GM10248 (cell line): Measurements from ENCODE around the gene PRDM1.

Experiments used
- CTCF ChIA-PET: fragments of 300-600 bp; sonication (Branson Sonifier 250); formaldehyde crosslinking; extraction: SDS; loops from one replicate; lab custom pipeline; 2021; ENCODE audit warnings: antibody characterized with exemption; lab: Yijun Ruan, JAX
- POLR2A ChIA-PET: fragments of 350-650 bp; sonication (Branson Sonifier 250); formaldehyde crosslinking; extraction: SDS; loops from one replicate; lab custom pipeline; 2020; ENCODE audit warnings: antibody characterized with exemption; lab: Yijun Ruan, JAX
- DNase-seq: peaks from one replicate; pipeline ENCODE4 v3.0.0; 2012; ENCODE audit errors: extremely low spot score
- TF ChIP-seq, protein P1 (sequence below): IDR thresholded peaks from 2 replicates; pipeline ENCODE4 v1.5.1; 2012; ENCODE audit warnings: mild to moderate bottlenecking, low read depth; ENCODE audit errors: extremely low read depth, missing control alignments, control extremely low read depth

Gene PRDM1

DNA sequence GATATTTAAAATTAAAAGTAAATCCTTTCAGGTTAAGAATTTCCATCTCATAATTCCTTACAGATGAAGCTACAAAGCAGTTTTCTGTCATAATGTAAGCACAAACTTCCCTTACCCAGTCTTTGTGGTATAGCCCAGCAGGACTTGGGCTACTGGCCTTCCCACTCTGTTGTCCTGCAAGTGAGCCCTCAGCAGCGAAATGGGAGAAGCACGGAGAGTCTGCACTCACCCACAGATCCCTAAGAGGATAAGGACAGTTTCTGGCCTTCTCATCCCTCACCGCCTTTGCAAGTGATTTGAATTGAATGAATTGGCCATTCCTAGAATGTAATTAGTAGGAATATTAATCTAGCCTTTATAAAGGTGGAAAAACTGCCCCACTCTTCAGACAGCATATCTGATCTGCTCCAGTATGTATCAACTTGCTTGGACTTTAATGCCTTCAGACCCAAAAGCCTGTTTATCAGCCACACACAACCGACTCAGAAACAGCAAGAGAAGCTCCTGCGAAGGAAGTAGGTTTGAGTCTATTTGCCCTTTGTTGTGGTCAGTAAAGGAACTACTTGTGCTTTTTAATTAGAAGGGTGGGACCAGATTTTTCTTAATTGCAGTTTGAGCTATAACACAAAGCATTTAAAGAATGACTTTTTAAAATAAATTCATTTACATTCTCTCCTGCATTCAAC lies 29.9 kb upstream of the PRDM1 start:
- TF ChIP-seq, protein P1, sequence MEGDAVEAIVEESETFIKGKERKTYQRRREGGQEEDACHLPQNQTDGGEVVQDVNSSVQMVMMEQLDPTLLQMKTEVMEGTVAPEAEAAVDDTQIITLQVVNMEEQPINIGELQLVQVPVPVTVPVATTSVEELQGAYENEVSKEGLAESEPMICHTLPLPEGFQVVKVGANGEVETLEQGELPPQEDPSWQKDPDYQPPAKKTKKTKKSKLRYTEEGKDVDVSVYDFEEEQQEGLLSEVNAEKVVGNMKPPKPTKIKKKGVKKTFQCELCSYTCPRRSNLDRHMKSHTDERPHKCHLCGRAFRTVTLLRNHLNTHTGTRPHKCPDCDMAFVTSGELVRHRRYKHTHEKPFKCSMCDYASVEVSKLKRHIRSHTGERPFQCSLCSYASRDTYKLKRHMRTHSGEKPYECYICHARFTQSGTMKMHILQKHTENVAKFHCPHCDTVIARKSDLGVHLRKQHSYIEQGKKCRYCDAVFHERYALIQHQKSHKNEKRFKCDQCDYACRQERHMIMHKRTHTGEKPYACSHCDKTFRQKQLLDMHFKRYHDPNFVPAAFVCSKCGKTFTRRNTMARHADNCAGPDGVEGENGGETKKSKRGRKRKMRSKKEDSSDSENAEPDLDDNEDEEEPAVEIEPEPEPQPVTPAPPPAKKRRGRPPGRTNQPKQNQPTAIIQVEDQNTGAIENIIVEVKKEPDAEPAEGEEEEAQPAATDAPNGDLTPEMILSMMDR, result no peak
- ChIA-PET POLR2A (no interaction called here), CTCF (interaction anchor here (0.7 to 1.4 kb wide), 4 partner anchors 9 to 41 kb away, joined by 3 to 4 read pairs (median 3); no protein-coding TSS in a partner anchor)
- DNase-seq, result no peak

DNA sequence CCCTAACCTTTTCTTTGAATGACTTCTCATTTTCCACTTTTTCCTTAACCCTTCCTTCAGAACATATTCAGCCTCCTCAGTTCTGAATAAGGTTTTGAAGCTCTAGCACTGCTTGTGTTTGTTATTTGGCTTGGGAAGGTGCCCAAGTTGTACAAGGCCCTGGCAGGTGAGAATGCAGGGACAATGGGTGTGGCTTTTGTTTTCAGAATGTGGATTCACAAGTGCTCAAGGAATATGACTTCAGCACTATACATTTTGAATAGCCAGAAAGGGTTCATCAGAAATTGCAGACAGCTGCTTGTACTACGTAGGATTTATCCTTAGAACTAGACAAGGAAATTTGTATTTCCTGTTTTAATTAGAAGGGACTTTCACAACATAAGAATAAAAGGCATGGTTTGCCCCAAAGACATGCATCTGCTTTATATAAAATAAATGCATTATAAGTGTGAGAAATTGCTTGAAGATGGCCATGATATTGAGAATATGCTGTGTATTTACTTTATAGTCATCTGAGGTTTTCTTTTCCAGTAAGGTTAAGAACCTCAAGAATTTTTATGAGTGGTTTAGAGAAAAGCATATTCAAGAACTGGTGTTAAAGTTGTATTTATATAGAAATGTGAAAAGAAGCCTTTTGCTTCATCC lies 29.3 kb upstream of the PRDM1 start:
- ChIA-PET POLR2A (no interaction called here), CTCF (interaction anchor here (1.1 to 1.4 kb wide), 2 partner anchors 9 to 27 kb away, joined by 3 to 4 read pairs; no protein-coding TSS in a partner anchor)
- DNase-seq, result no peak
- TF ChIP-seq, protein P1, result no peak

DNA sequence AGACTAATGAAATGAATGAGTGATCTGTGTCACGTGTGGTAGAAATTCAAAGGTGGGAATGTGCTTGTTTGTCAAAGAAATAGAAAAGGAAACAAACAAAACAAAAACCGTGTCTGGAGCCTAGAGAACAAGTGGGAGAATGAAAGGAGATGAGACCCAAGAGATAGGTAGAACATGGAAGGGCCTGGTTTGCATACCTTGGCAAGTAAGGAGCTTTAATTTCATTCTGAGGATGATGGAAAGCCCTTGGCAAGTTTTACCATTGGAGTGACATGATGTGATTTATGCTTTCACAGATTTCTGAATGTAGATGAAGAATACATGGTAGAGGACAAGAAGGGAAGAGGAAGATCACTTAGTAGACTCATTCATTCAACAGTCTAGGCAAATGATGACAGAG lies 26.8 kb upstream of the PRDM1 start:
- ChIA-PET POLR2A (no interaction called here), CTCF (interaction anchor here (0.9 kb wide), 1 partner anchor 16 kb away, joined by 3 read pairs; no protein-coding TSS in a partner anchor)
- DNase-seq, result no peak
- TF ChIP-seq, protein P1, result no peak

DNA sequence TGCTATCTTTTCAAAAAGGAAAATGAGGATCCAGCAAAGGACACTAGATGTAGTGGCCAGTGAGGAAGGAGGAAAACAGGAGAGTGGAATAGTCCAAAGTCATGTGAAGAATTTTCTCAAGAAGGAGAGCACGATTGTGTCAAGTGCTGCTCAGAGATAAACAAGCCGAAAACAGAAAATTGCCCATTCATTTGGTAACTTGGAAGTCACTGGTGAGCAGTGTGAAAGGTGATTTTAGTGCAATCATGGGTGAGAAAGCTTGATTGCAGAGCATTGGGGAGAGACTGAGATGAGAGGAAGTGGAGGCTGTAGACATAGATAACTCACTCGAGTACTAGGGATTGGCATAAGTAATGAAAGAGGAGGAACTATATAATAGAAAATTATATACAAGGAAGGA lies 26.0 kb upstream of the PRDM1 start:
- POLR2A ChIA-PET, result no interaction called here
- CTCF ChIA-PET, result no interaction called here
- TF ChIP-seq, protein P1, result no peak
- DNase-seq, result no peak

DNA sequence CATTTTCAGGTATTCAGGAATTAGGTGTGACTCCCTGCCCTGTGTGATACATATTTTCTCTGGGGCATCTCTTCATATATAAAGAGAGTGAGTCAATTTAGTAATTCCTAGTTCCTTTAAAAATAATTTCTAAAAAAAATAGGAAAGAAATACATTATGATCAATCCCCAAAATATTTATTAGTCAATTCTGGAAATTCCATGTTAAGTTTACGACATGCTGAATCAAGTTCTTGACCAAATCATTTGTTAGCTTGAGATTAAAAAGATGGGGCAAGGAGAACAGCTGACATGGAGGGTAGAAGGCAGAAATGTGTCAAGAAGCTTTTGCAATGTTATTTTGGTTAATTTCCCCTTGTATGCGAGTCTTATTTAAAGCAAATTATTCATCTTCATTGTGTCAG lies 22.7 kb upstream of the PRDM1 start:
- ChIA-PET CTCF (interaction anchor here (1.0 to 2.0 kb wide), 2 partner anchors 17 to 160 kb away, joined by 3 to 8 read pairs; no protein-coding TSS in a partner anchor), POLR2A (no interaction called here)
- TF ChIP-seq, protein P1, result no peak
- DNase-seq, result no peak

DNA sequence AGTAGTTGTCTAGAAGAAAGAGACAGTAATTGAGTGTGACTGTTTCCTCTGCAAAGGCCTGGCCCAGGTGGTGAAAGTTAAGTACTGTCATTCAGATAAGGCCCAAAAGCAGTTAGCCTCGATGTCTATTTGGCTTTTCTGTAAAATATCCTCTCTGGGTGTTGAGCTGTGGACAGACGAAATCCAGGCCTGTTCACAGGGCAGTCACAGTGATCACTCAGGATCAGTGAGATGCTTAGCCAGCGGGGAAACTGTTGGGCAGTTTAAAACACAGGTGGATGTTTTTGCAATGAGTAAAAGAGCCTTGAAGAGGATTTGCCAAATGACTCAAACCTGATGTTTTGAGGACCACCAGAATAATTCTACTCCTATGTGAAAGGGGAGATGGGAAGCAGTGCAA lies 22.0 kb upstream of the PRDM1 start:
- CTCF ChIA-PET, result interaction anchor here (1.0 to 2.0 kb wide), 2 partner anchors 16 to 159 kb away, joined by 3 to 8 read pairs; no protein-coding TSS in a partner anchor
- DNase-seq, result no peak
- POLR2A ChIA-PET, result no interaction called here
- TF ChIP-seq, protein P1, result no peak
